Hepatocyte (in vitro differentiated cells): ENCODE results near the gene HES4. TPM values are rescaled to one million over a fixed set of nuclear protein-coding genes. Genes with fewer than 3 reads are reported as not detected.

Experiments used
- DNase-seq: peaks from one replicate; pipeline ENCODE4 v3.0.0-alpha.2; 2016; ENCODE audit warnings: low spot score
- H2AFZ ChIP-seq: fragments of 200-600 bp; sonication (generic); 2 replicates; pipeline ENCODE4 v1.6.0; 2016; ENCODE audit warnings: antibody characterized with exemption, mild to moderate bottlenecking
- H3K27ac ChIP-seq: fragments of 200-600 bp; sonication (generic); 2 replicates; pipeline ENCODE4 v1.5.1; 2016; ENCODE audit warnings: mild to moderate bottlenecking
- H3K27me3 ChIP-seq: fragments of 200-600 bp; sonication (generic); 2 replicates; pipeline ENCODE4 v1.6.1; 2016
- H3K36me3 ChIP-seq: fragments of 200-600 bp; sonication (generic); replicated peaks from 2 replicates; pipeline ENCODE4 v1.5.1; 2016; ENCODE audit warnings: low read depth; ENCODE audit not compliant: insufficient read depth
- H3K4me1 ChIP-seq: fragments of 200-600 bp; sonication (generic); 2 replicates; pipeline ENCODE4 v1.5.1; 2016; ENCODE audit warnings: mild to moderate bottlenecking, moderate library complexity; ENCODE audit not compliant: insufficient read depth
- H3K4me2 ChIP-seq: fragments of 200-600 bp; sonication (generic); 2 replicates; pipeline ENCODE4 v1.6.0; 2016
- H3K4me3 ChIP-seq: fragments of 200-600 bp; sonication (generic); 2 replicates; pipeline ENCODE4 v1.5.1; 2016; ENCODE audit warnings: mild to moderate bottlenecking
- H3K79me2 ChIP-seq: fragments of 200-600 bp; sonication (generic); 2 replicates; pipeline ENCODE4 v1.6.0; 2017; ENCODE audit warnings: mild to moderate bottlenecking
- H3K9me2 ChIP-seq: fragments of 200-600 bp; sonication (generic); replicated peaks from 2 replicates; pipeline ENCODE4 v1.6.0; 2017; ENCODE audit warnings: mild to moderate bottlenecking; ENCODE audit not compliant: insufficient read depth
- H3K9me3 ChIP-seq: fragments of 200-600 bp; sonication (generic); 2 replicates; pipeline ENCODE4 v1.5.1; 2016; ENCODE audit warnings: low read depth, mild to moderate bottlenecking
- H4K20me1 ChIP-seq: fragments of 200-600 bp; sonication (generic); 2 replicates; pipeline ENCODE4 v1.6.0; 2016; ENCODE audit warnings: mild to moderate bottlenecking; ENCODE audit not compliant: insufficient read depth, poor library complexity, severe bottlenecking
- EZH2 ChIP-seq: fragments of 200-600 bp; sonication (generic); IDR thresholded peaks from 2 replicates; pipeline ENCODE4 v1.6.1; 2016; ENCODE audit warnings: antibody characterized with exemption, mild to moderate bottlenecking, borderline replicate concordance
- EZH2phosphoT487 ChIP-seq: fragments of 200-600 bp; sonication (generic); IDR thresholded peaks from one replicate; pipeline ENCODE4 v1.6.1; 2018; ENCODE audit warnings: antibody characterized with exemption, mild to moderate bottlenecking, low read depth, moderate library complexity; ENCODE audit not compliant: unreplicated experiment, severe bottlenecking
- WGBS: methylation state at CpG from one replicate; pipeline ENCODE4 v1.1.6; 2016; ENCODE audit warnings: low lambda C conversion rate; ENCODE audit errors: missing lambda C conversion rate; 5-methylcytosine and 5-hydroxymethylcytosine counted together
- polyA plus RNA-seq: library from polyadenylated mRNA; unstranded; fragments of >200 nt; fragmentation: Nextera tagmentation; extraction: Ambion mirVana; gene quantifications from 2 replicates; pipeline ENCODE4 v1.2.1, GENCODE V29; 2016
- total RNA-seq: library from RNA; depleted of rRNA; stranded (reverse); fragments of >200 nt; gene quantifications from 2 replicates; pipeline ENCODE4 v1.2.3, GENCODE V29; 2014
- TF ChIP-seq, protein P1 (sequence below): fragments of 200-600 bp; sonication (generic); IDR thresholded peaks from 2 replicates; pipeline ENCODE4 v1.5.1; 2016; ENCODE audit warnings: antibody characterized with exemption, mild to moderate bottlenecking; ENCODE audit not compliant: poor library complexity

The HES4 gene
- total and polyA plus RNA-seq, 2 experiments from 2014 or later = 28.7 to 74.5 TPM

DNA sequence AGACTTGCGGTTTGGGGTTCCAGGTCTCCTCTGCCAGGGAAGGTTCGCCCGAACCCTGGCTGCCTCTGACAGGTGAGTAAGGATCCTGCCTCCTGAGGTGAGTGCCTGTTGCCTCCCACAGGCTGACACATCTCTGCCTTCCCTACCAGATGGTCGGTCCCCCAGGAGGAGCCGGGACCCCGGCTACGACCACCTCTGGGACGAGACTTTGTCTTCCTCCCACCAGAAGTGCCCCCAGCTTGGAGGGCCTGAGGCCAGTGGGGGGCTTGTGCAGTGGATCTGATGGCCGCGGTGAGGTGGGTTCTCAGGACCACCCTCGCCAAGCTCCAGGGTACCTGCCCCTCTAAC, 25.6 kb downstream of the HES4 start:
- 92% methylated on average over 9 of the region's 11 CpGs for WGBS
- no peaks in the 10 kb centered on the region for H3K9me3 ChIP-seq
- TF ChIP-seq, protein P1, sequence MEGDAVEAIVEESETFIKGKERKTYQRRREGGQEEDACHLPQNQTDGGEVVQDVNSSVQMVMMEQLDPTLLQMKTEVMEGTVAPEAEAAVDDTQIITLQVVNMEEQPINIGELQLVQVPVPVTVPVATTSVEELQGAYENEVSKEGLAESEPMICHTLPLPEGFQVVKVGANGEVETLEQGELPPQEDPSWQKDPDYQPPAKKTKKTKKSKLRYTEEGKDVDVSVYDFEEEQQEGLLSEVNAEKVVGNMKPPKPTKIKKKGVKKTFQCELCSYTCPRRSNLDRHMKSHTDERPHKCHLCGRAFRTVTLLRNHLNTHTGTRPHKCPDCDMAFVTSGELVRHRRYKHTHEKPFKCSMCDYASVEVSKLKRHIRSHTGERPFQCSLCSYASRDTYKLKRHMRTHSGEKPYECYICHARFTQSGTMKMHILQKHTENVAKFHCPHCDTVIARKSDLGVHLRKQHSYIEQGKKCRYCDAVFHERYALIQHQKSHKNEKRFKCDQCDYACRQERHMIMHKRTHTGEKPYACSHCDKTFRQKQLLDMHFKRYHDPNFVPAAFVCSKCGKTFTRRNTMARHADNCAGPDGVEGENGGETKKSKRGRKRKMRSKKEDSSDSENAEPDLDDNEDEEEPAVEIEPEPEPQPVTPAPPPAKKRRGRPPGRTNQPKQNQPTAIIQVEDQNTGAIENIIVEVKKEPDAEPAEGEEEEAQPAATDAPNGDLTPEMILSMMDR = no peak
- no peak for TF ChIP-seq EZH2
- no peak for TF ChIP-seq EZH2phosphoT487
- H3K27ac ChIP-seq = no peak overlapping the region
- no peaks in the 10 kb centered on the region for H3K9me2 ChIP-seq
- no peak overlapping the region for H2AFZ ChIP-seq
- H3K27me3 ChIP-seq = peaks cover 4% of the 10 kb centered on the region
- no peak overlapping the region for H3K4me2 ChIP-seq
- DNase-seq = no peak
- H4K20me1 ChIP-seq = no peaks in the 10 kb centered on the region
- no peaks in the 10 kb centered on the region for H3K79me2 ChIP-seq
- H3K4me1 ChIP-seq = peaks cover 3% of the 10 kb centered on the region
- no peaks in the 10 kb centered on the region for H3K36me3 ChIP-seq
- no peak overlapping the region for H3K4me3 ChIP-seq

DNA sequence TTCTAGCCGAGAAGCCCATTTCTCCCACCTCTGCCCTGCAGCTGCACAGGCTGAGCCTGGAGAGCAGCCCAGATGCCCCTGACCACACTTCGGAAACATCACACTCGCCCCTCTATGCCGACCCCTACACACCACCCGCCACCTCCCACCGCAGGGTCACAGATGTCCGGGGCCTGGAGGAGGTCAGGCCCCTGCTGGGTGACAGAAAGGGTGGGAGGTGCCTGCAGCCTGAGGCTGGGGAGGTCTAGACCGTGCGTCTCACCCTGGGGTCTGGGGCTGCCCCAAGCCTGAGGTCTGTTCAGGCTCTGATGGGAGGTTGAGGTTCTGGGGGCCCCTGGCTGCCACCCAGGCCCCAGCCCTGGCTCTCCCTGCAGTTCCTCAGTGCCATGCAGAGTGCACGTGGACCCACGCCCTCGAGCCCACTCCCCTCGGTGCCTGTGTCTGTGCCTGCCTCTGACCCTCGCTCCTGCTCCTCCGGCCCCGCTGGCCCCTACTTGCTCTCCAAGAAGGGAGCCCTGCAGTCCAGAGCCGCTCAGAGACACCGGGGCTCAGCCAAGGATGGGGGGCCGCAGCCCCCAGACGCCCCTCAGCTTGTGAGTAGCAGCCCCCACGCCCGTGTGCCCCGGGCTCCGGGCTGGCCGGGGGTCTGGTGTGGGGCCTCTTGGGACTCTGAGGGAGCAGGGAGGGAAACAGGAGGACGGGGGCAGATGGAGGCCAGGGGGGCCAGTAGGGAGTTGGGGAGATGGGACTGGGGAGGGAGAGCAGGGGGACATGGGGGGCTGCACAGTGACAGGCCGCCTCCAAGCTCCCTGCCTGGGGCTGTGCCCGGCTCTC, 26.2 kb downstream of the HES4 start:
- Histone ChIP-seq H3K79me2 (no peaks in the 10 kb centered on the region), H4K20me1 (no peaks in the 10 kb centered on the region), H3K36me3 (no peaks in the 10 kb centered on the region), H2AFZ (no peak overlapping the region), H3K9me2 (no peaks in the 10 kb centered on the region), H3K4me1 (peaks cover 3% of the 10 kb centered on the region), H3K4me2 (no peak overlapping the region), H3K9me3 (no peaks in the 10 kb centered on the region), H3K4me3 (no peak overlapping the region), H3K27ac (no peak overlapping the region), H3K27me3 (peaks cover 4% of the 10 kb centered on the region)
- 91% methylated on average over 24 of the region's 28 CpGs for WGBS
- TF ChIP-seq EZH2 (no peak), EZH2phosphoT487 (no peak)
- TF ChIP-seq, protein P1 = no peak
- no peak for DNase-seq

DNA sequence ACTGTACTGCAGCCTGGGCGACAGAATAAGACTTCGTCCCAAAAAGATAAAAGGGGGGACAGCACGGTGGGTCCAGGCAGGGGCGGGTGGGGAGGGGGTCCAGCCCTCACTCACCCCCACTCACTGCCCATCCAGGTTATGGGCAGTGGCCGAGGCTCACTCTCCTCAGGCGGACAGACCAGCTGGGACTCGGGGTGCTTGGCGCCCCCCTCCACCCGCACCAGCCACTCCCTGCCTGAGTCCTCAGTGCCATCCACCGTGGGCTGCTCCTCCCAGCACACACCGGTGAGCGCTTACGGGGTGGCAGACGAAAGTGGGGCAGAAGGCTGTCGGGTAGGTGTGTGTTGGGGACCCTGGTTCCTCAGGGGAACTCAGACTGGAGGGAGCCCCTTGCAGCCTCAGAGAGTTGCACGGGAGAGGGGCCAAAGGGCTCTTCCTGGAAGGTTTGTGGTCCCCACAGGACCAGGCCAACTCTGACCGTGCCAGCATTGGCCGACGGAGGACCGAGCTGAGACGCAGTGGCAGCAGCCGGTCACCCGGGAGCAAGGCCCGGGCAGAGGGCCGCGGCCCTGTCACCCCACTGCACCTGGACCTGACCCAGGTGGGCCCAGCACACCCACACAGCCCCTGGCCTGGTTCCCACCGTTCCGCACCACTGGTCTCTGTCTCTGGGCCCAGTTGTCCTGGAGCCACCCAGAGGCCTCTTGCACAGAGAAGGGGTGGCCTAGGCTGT, 27.0 kb downstream of the HES4 start:
- no peaks in the 10 kb centered on the region for H3K9me3 ChIP-seq
- TF ChIP-seq, protein P1 = no peak
- no peak for TF ChIP-seq EZH2
- no peak for TF ChIP-seq EZH2phosphoT487
- H3K4me2 ChIP-seq = no peak overlapping the region
- H4K20me1 ChIP-seq = no peaks in the 10 kb centered on the region
- no peak overlapping the region for H3K27ac ChIP-seq
- peaks cover 3% of the 10 kb centered on the region for H3K4me1 ChIP-seq
- H3K79me2 ChIP-seq = no peaks in the 10 kb centered on the region
- H3K4me3 ChIP-seq = no peak overlapping the region
- H2AFZ ChIP-seq = no peak overlapping the region
- no peaks in the 10 kb centered on the region for H3K36me3 ChIP-seq
- WGBS = 93% methylated on average over 24 of the region's 28 CpGs
- H3K27me3 ChIP-seq = peaks cover 4% of the 10 kb centered on the region
- no peak for DNase-seq
- no peaks in the 10 kb centered on the region for H3K9me2 ChIP-seq
